Coronary artery (tissue), 2 donors: Measurements from ENCODE around the gene MGAT5.

Experiments used
- DNase-seq: peaks from one replicate; pipeline ENCODE4 v3.0.0-alpha.2; 2017; ENCODE audit warnings: low spot score
- H3K27ac ChIP-seq, 2 donors: fragments of 200-600 bp; sonication (generic); one replicate each; pipeline ENCODE4 v1.5.1; 2016 to 2019
- H3K4me3 ChIP-seq: fragments of 200-600 bp; sonication (generic); 2 replicates; pipeline ENCODE4 v1.5.1; 2016; ENCODE audit warnings: mild to moderate bottlenecking, moderate library complexity
- CTCF ChIP-seq: fragments of 200-600 bp; sonication (generic); IDR thresholded peaks from one replicate; pipeline ENCODE4 v1.5.1; 2019; ENCODE audit warnings: antibody characterized with exemption

The MGAT5 gene

GRCh38 chr2:134269230-134269629, 15.4 kb downstream of the MGAT5 start:
- Histone ChIP-seq H3K4me3 (no peak overlapping the region), H3K27ac (no peak overlapping the region)
- TF ChIP-seq CTCF, result no peak
- DNase-seq, result no peak

GRCh38 chr2:134269972-134270735, 16.3 kb downstream of the MGAT5 start:
- Histone ChIP-seq H3K27ac (no peak overlapping the region), H3K4me3 (no peak overlapping the region)
- TF ChIP-seq CTCF, result no peak
- no peak for DNase-seq

GRCh38 chr2:134271758-134272157, 17.9 kb downstream of the MGAT5 start:
- H3K4me3 ChIP-seq, result no peak overlapping the region
- H3K27ac ChIP-seq, result no peak overlapping the region
- DNase-seq, result no peak
- TF ChIP-seq CTCF, result no peak

- Histone ChIP-seq H3K4me3 (no peak overlapping the region), H3K27ac (no peak overlapping the region)
- no peak for TF ChIP-seq CTCF
- no peak for DNase-seq
These were observed 18.9 kb downstream of the MGAT5 start for GRCh38 chr2:134272806-134273205.

GRCh38 chr2:134273256-134273983, 19.5 kb downstream of the MGAT5 start:
- no peak overlapping the region for H3K4me3 ChIP-seq
- no peak overlapping the region for H3K27ac ChIP-seq

GRCh38 chr2:134274121-134274520, 20.2 kb downstream of the MGAT5 start:
- no peak for DNase-seq
- Histone ChIP-seq H3K4me3 (no peak overlapping the region), H3K27ac (no peak overlapping the region)
- no peak for TF ChIP-seq CTCF

More at GRCh38 chr2:134273256-134273983, 19.5 kb downstream of the MGAT5 start:
- TF ChIP-seq CTCF, result no peak
- no peak for DNase-seq
